Vagina (tissue), 2 donors: ENCODE results near the gene PAK1. TPM values are rescaled to one million over a fixed set of nuclear protein-coding genes. Genes with fewer than 3 reads are reported as not detected.
"Not testable (repeated sequence)": the region's sequence is repeated elsewhere in the genome, so short reads cannot be mapped to it uniquely, and the experiment has no call there.

Source experiments
- DNase-seq, 2 donors: peaks; one replicate each; pipeline ENCODE4 v3.0.0-alpha.2; 2017; ENCODE audit errors: extremely low spot score in 2 of 2
- H3K27ac ChIP-seq: fragments of 200-600 bp; sonication (generic); one replicate; pipeline ENCODE4 v1.5.1; 2019
- H3K27me3 ChIP-seq: fragments of 200-600 bp; sonication (generic); one replicate; pipeline ENCODE4 v1.5.1; 2019
- H3K36me3 ChIP-seq, 2 donors: fragments of 200-600 bp; sonication (generic); one replicate each; pipeline ENCODE4 v1.5.1; 2017 to 2019
- H3K4me1 ChIP-seq: fragments of 200-600 bp; sonication (generic); one replicate; pipeline ENCODE4 v1.5.1; 2019
- H3K4me3 ChIP-seq, 2 donors: fragments of 200-600 bp; sonication (generic); 1 replicate in 1 of 2; 2 replicates in 1 of 2; pipeline ENCODE4 v1.5.1; 2016 to 2019
- H3K9me3 ChIP-seq: fragments of 200-600 bp; sonication (generic); one replicate; pipeline ENCODE4 v1.5.1; 2019
- CTCF ChIP-seq, 3 experiments: fragments of 450-650 bp in 2 of 3; fragments of 200-600 bp in 1 of 3; sonication (generic) in 1 of 3; IDR thresholded peaks; one replicate each; pipeline ENCODE4 v1.5.1; 2017 to 2019; ENCODE audit warnings: antibody characterized with exemption in 3 of 3, mild to moderate bottlenecking in 2 of 3, moderate library complexity in 2 of 3
- POLR2A ChIP-seq, 2 donors: fragments of 450-650 bp; IDR thresholded peaks; one replicate each; pipeline ENCODE4 v1.6.1; 2017; ENCODE audit warnings: antibody characterized with exemption in 2 of 2, mild to moderate bottlenecking in 2 of 2, moderate library complexity in 2 of 2
- POLR2AphosphoS5 ChIP-seq, 2 donors: sonication (generic); formaldehyde crosslinking; IDR thresholded peaks; one replicate each; pipeline ENCODE4 v1.9.0; 2017; ENCODE audit warnings: antibody characterized with exemption in 2 of 2, mild to moderate bottlenecking in 2 of 2, low read depth in 1 of 2; ENCODE audit not compliant: insufficient read depth in 1 of 2
- intact Hi-C: fragments of 100-400 bp; cut with DNase I; formaldehyde crosslinking; loops from one replicate; pipeline ENCODE4 v1.15.1; 2023
- total RNA-seq: library from RNA; depleted of rRNA; stranded (reverse); fragments of >200 nt; gene quantifications from one replicate; pipeline ENCODE4 v1.2.3, GENCODE V29; 2016

Gene PAK1
- total RNA-seq, 1 donor from 2014 or later = 43.5 TPM

DNA sequence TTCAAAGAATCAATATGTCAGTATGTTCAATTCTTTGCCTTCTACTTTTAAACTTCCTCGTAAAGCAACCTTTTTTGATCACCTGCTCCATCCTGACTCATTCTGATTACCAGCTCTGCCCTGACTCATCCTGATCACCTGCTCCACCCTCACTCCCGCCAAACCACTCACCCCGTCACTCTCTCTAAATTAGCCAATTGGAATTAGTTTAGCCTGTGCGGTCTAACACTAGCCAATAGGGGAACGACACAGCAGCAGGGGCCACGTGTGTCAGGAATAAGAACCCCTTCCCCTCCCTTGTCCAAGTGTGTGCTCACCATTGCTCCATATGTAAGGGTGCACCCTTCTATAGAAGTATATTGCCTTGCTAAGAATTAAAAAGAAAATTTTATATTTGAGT, 173.9 kb downstream of the PAK1 start:
- H3K4me1 ChIP-seq, H3K27ac ChIP-seq, intact Hi-C loops, H3K4me3 ChIP-seq, H3K27me3 ChIP-seq, DNase-seq, H3K9me3 ChIP-seq, H3K36me3 ChIP-seq: not testable (repeated sequence)
- TF ChIP-seq POLR2AphosphoS5 (IDR thresholded peaks at IDR 0.05; ENCODE audit: insufficient read depth in 1 of 2, low read depth in 1 of 2) = peak in 1 of 2 donors; percentile 26

DNA sequence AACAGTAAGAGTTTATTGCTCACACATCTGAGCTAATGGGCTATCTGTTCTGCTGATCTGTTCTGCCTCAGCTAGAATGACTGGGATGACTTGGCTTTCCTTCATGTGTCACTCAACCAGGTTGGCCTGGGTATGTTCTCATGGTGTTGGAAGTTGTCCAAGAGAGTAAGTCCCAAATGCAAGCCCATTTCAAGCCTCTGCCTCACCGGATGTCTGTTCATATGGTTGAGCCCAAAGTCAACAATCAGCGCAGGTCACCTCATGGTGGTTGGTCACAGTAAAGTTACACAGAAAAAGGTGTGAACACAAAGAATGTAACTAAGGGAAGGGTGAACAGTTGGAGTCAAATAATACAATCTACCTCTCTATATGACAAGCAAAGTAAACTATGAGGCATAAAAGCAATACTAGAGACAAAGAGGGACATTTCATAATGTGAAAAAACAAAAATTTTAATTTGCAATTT, 174.3 kb downstream of the PAK1 start:
- intact Hi-C loops = no loop called here
- no peak for DNase-seq
- Histone ChIP-seq H3K4me3 (no peak overlapping the region), H3K27ac (no peak overlapping the region), H3K36me3 (no peaks in the 10 kb centered on the region), H3K27me3 (no peaks in the 10 kb centered on the region), H3K4me1 (no peaks in the 10 kb centered on the region), H3K9me3 (no peaks in the 10 kb centered on the region)
- TF ChIP-seq POLR2AphosphoS5 (IDR thresholded peaks at IDR 0.05; ENCODE audit: insufficient read depth in 1 of 2, low read depth in 1 of 2) (no peak), CTCF (IDR thresholded peaks at IDR 0.05) (no peak), POLR2A (IDR thresholded peaks at IDR 0.05) (no peak)

GRCh38 chr11:77294040-77294439, 179.9 kb downstream of the PAK1 start:
- no peaks in the 10 kb centered on the region for H3K9me3 ChIP-seq
- intact Hi-C loops = no loop called here
- no peak for DNase-seq
- no peaks in the 10 kb centered on the region for H3K4me1 ChIP-seq
- H3K27me3 ChIP-seq = no peaks in the 10 kb centered on the region
- no peak overlapping the region for H3K27ac ChIP-seq
- H3K4me3 ChIP-seq = no peak overlapping the region
- no peaks in the 10 kb centered on the region for H3K36me3 ChIP-seq
- TF ChIP-seq POLR2A (IDR thresholded peaks at IDR 0.05) (no peak), CTCF (IDR thresholded peaks at IDR 0.05) (no peak), POLR2AphosphoS5 (IDR thresholded peaks at IDR 0.05; ENCODE audit: insufficient read depth in 1 of 2, low read depth in 1 of 2) (no peak)

GRCh38 chr11:77289737-77290136, 184.2 kb downstream of the PAK1 start:
- no peak for DNase-seq
- H3K27ac ChIP-seq = no peak overlapping the region
- no peaks in the 10 kb centered on the region for H3K9me3 ChIP-seq
- no peak for TF ChIP-seq POLR2AphosphoS5 (IDR thresholded peaks at IDR 0.05; ENCODE audit: insufficient read depth in 1 of 2, low read depth in 1 of 2)
- TF ChIP-seq POLR2A (IDR thresholded peaks at IDR 0.05) = no peak
- no peak for TF ChIP-seq CTCF (IDR thresholded peaks at IDR 0.05)
- no peaks in the 10 kb centered on the region for H3K36me3 ChIP-seq
- H3K4me1 ChIP-seq = no peaks in the 10 kb centered on the region
- H3K4me3 ChIP-seq = no peak overlapping the region
- intact Hi-C loops = loop anchor here (10.0 kb wide), 1 partner anchor 1135 kb away; no protein-coding TSS in a partner anchor
- no peaks in the 10 kb centered on the region for H3K27me3 ChIP-seq

DNA sequence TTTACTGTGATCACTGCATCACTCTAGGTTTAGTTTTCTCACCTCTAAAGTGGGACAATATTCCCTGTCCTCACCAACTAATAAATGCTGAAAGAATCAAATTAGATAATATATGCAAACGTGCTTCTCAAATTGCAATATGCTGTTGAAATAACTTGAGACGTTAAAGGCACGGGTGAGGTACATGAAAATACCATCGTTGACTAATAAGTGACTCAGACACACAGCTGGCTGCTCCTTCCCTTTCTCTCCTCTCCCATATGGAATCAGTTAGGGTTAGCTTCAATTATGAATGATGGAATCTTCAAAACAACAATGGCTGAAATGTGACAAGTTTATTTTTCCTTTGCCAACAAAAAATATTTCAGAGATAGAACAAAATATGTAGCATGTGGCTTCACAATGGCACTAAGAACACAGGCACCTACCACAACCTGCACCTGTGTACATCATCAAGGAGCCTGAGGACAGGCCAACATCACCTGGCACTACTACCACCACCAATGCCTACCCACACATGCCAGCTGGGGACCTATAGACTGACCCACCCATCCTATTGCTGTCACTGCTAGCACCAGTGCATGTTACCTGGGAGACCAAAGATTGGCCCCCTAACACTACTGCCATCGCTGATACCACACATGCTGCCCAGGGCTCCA, 186.2 kb downstream of the PAK1 start:
- TF ChIP-seq POLR2AphosphoS5 (IDR thresholded peaks at IDR 0.05; ENCODE audit: insufficient read depth in 1 of 2, low read depth in 1 of 2) (no peak), POLR2A (IDR thresholded peaks at IDR 0.05) (no peak), CTCF (IDR thresholded peaks at IDR 0.05) (no peak)
- intact Hi-C loops = loop anchor here (10.0 kb wide), 1 partner anchor 1133 kb away; no protein-coding TSS in a partner anchor
- Histone ChIP-seq H3K36me3 (no peaks in the 10 kb centered on the region), H3K27me3 (no peaks in the 10 kb centered on the region), H3K4me3 (no peak overlapping the region), H3K9me3 (no peaks in the 10 kb centered on the region), H3K27ac (no peak overlapping the region), H3K4me1 (no peaks in the 10 kb centered on the region)
- no peak for DNase-seq
